Suprapubic skin (tissue), 4 donors: ENCODE measurements around the gene MMP3.
"Not testable (repeated sequence)": the region's sequence is repeated elsewhere in the genome, so short reads cannot be mapped to it uniquely, and the experiment has no call there.

Experiments used
- EP300 ChIP-seq: sonication (generic); formaldehyde crosslinking; IDR thresholded peaks from one replicate; pipeline ENCODE4 v1.6.1; 2017; ENCODE audit warnings: antibody characterized with exemption
- POLR2A ChIP-seq, 2 donors: fragments of 450-650 bp; IDR thresholded peaks; one replicate each; pipeline ENCODE4 v1.6.1; 2017; ENCODE audit warnings: antibody characterized with exemption in 2 of 2, mild to moderate bottlenecking in 2 of 2, moderate library complexity in 2 of 2
- POLR2AphosphoS5 ChIP-seq, 3 donors: sonication (generic); formaldehyde crosslinking; IDR thresholded peaks; one replicate each; pipeline ENCODE4 v1.6.1; 2017; ENCODE audit warnings: antibody characterized with exemption in 3 of 3
- TF ChIP-seq, protein P1 (sequence below), 2 donors: fragments of 200-600 bp in 1 of 2; fragments of 450-650 bp in 1 of 2; sonication (generic) in 1 of 2; IDR thresholded peaks; one replicate each; pipeline ENCODE4 v1.5.1; 2016 to 2019; ENCODE audit warnings: antibody characterized with exemption in 2 of 2, mild to moderate bottlenecking in 1 of 2, moderate library complexity in 1 of 2

DNA sequence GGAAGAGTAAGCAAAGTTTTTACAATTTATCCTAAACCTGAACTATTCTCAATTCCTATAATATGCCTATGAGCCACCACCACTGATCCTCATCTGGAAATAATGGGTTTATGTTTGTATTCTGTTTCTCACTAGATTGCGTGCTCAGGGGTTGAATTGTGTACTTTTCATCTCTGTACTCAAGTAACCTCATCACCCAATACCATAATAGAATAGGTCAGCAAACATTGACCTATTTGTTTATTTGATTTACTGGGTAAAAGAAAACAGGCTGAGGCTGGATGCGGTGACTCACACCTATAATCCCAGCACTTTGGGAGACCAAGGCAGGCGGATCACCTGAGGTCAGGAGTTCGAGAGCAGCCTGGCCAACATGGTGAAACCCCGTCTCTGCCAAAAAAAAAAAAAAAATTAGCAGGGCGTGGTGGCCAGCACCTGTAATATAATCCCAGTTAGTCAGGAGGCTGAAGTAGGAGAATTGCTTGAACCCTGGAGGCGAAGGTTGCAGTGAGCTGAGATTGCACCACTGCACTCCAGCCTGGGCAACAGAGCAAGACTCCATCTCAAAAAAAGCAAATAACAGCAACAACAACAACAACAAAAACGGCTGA lies 26.1 kb upstream of the MMP3 start:
- TF ChIP-seq, protein P1, sequence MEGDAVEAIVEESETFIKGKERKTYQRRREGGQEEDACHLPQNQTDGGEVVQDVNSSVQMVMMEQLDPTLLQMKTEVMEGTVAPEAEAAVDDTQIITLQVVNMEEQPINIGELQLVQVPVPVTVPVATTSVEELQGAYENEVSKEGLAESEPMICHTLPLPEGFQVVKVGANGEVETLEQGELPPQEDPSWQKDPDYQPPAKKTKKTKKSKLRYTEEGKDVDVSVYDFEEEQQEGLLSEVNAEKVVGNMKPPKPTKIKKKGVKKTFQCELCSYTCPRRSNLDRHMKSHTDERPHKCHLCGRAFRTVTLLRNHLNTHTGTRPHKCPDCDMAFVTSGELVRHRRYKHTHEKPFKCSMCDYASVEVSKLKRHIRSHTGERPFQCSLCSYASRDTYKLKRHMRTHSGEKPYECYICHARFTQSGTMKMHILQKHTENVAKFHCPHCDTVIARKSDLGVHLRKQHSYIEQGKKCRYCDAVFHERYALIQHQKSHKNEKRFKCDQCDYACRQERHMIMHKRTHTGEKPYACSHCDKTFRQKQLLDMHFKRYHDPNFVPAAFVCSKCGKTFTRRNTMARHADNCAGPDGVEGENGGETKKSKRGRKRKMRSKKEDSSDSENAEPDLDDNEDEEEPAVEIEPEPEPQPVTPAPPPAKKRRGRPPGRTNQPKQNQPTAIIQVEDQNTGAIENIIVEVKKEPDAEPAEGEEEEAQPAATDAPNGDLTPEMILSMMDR (IDR thresholded peaks at IDR 0.05), result not testable (repeated sequence)
- not testable (repeated sequence) for TF ChIP-seq POLR2AphosphoS5 (IDR thresholded peaks at IDR 0.05); POLR2A (IDR thresholded peaks at IDR 0.05); EP300
